ENCODE results near the gene ADH4.
"Not testable (repeated sequence)": the region's sequence is repeated elsewhere in the genome, so short reads cannot be mapped to it uniquely, and the experiment has no call there.

GRCh38 chr4:99109286-99109685 is 34.8 kb downstream of the ADH4 start:
- TF ChIP-seq RAD21 (IDR thresholded peaks at IDR 0.05; ENCODE audit: insufficient read depth, low read depth, low read length); POLR2A (IDR thresholded peaks at IDR 0.05; ENCODE audit: low read depth, low read length); NR2C2 (IDR thresholded peaks at IDR 0.05; ENCODE audit: borderline replicate concordance, control insufficient read depth, insufficient read length, low read depth); TCF7 (IDR thresholded peaks at IDR 0.05; ENCODE audit: borderline replicate concordance); SIX5 (IDR thresholded peaks at IDR 0.05; ENCODE audit: low read depth, low read length, severe bottlenecking); CTCF (IDR thresholded peaks at IDR 0.05 in 2 of 3, conservative IDR thresholded peaks at IDR 0.05 in 1 of 3; ENCODE audit: control insufficient read depth in 2 of 3, extremely low read depth in 1 of 3, insufficient read depth in 1 of 3, low read depth in 3 of 3, low read length in 3 of 3); SP1 (IDR thresholded peaks at IDR 0.05; ENCODE audit: low read depth, low read length): not testable (repeated sequence)
- TF ChIP-seq, protein P1, sequence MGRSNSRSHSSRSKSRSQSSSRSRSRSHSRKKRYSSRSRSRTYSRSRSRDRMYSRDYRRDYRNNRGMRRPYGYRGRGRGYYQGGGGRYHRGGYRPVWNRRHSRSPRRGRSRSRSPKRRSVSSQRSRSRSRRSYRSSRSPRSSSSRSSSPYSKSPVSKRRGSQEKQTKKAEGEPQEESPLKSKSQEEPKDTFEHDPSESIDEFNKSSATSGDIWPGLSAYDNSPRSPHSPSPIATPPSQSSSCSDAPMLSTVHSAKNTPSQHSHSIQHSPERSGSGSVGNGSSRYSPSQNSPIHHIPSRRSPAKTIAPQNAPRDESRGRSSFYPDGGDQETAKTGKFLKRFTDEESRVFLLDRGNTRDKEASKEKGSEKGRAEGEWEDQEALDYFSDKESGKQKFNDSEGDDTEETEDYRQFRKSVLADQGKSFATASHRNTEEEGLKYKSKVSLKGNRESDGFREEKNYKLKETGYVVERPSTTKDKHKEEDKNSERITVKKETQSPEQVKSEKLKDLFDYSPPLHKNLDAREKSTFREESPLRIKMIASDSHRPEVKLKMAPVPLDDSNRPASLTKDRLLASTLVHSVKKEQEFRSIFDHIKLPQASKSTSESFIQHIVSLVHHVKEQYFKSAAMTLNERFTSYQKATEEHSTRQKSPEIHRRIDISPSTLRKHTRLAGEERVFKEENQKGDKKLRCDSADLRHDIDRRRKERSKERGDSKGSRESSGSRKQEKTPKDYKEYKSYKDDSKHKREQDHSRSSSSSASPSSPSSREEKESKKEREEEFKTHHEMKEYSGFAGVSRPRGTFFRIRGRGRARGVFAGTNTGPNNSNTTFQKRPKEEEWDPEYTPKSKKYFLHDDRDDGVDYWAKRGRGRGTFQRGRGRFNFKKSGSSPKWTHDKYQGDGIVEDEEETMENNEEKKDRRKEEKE (IDR thresholded peaks at IDR 0.05), result not testable (repeated sequence)
